ENCODE results near the gene WHRN.

The WHRN gene

DNA sequence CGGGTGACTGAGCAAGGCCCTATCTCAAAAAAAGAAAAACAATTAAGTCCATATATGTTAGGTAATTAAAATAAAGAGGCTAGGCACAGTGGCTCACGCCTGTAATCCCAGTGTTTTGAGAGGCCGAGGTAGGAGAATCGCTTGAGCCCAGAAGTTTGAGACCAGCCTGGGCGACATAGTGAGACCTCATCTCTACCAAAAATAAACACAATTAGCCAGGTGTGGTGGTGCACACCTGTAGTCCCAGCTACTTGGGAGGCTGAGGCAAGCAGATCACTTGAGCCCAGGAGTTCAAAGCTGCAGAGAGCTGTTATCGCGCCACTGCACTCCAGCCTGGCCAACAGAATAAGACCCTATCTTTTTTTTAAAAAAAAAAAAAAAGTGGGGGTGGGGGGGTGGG lies 12.3 kb downstream of the WHRN start:
- Mint-ChIP-seq H3K27ac (no peak overlapping the region), H3K4me3 (no peak overlapping the region), H3K9me3 (no peaks in the 10 kb centered on the region), H3K27me3 (ENCODE audit: low read depth, poor library complexity) (peaks cover 12% of the 10 kb centered on the region), H3K36me3 (ENCODE audit: low read depth) (peaks cover 5% of the 10 kb centered on the region), H3K4me1 (peaks cover 45% of the 10 kb centered on the region)
- TF ChIP-seq, protein P1, sequence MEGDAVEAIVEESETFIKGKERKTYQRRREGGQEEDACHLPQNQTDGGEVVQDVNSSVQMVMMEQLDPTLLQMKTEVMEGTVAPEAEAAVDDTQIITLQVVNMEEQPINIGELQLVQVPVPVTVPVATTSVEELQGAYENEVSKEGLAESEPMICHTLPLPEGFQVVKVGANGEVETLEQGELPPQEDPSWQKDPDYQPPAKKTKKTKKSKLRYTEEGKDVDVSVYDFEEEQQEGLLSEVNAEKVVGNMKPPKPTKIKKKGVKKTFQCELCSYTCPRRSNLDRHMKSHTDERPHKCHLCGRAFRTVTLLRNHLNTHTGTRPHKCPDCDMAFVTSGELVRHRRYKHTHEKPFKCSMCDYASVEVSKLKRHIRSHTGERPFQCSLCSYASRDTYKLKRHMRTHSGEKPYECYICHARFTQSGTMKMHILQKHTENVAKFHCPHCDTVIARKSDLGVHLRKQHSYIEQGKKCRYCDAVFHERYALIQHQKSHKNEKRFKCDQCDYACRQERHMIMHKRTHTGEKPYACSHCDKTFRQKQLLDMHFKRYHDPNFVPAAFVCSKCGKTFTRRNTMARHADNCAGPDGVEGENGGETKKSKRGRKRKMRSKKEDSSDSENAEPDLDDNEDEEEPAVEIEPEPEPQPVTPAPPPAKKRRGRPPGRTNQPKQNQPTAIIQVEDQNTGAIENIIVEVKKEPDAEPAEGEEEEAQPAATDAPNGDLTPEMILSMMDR (IDR thresholded peaks at IDR 0.05): no peak
- DNase-seq: no peak

DNA sequence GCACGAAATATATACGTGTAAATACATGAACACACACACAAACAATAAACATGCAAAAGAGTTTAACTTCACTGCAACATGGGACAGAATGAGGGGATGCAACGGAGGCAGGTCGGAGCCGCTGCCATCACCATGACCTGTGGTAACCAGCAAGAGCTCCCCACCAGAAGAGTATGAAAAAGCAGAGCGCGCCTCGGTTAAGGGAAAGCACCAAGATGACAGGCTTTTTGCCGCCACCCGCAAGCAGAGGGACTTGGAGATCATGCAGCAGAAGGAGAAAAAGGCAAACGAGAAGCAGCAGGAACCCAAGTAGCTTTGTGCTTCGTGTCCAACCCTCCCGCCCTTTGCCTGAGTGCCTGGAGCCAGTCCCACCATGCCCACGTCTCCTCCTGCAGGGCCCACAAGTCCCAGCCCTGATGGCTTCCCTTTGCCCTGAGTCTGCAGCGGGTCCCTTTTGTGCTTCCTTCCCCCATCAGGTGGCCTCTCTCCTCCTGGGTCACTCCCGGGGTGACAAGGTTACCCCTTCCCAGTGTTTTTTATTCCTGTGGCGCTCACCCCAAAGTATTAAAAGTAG lies 13.8 kb downstream of the WHRN start:
- TF ChIP-seq, protein P1 (IDR thresholded peaks at IDR 0.05): no peak
- no peak overlapping the region for H3K4me3 Mint-ChIP-seq
- H3K27ac Mint-ChIP-seq: no peak overlapping the region
- no peaks in the 10 kb centered on the region for H3K9me3 Mint-ChIP-seq
- H3K4me1 Mint-ChIP-seq: peaks cover 48% of the 10 kb centered on the region
- H3K27me3 Mint-ChIP-seq (ENCODE audit: low read depth, poor library complexity): peaks cover 12% of the 10 kb centered on the region
- DNase-seq: no peak
- H3K36me3 Mint-ChIP-seq (ENCODE audit: low read depth): peaks cover 5% of the 10 kb centered on the region

GRCh38 chr9:114489928-114490327 lies 15.3 kb downstream of the WHRN start:
- Mint-ChIP-seq H3K4me1 (peaks cover 33% of the 10 kb centered on the region), H3K36me3 (ENCODE audit: low read depth) (peaks cover 5% of the 10 kb centered on the region), H3K4me3 (no peak overlapping the region), H3K9me3 (no peaks in the 10 kb centered on the region), H3K27me3 (ENCODE audit: low read depth, poor library complexity) (peaks cover 10% of the 10 kb centered on the region), H3K27ac (no peak overlapping the region)
- DNase-seq: no peak
- TF ChIP-seq, protein P1 (IDR thresholded peaks at IDR 0.05): no peak

- Mint-ChIP-seq H3K4me1 (peaks cover 38% of the 10 kb centered on the region), H3K27me3 (ENCODE audit: low read depth, poor library complexity) (peaks cover 8% of the 10 kb centered on the region), H3K4me3 (no peak overlapping the region), H3K36me3 (ENCODE audit: low read depth) (peaks cover 5% of the 10 kb centered on the region), H3K9me3 (no peaks in the 10 kb centered on the region), H3K27ac (no peak overlapping the region)
- DNase-seq: no peak
- TF ChIP-seq, protein P1 (IDR thresholded peaks at IDR 0.05): no peak
Measured at GRCh38 chr9:114488398-114489129, 16.7 kb downstream of the WHRN start.

DNA sequence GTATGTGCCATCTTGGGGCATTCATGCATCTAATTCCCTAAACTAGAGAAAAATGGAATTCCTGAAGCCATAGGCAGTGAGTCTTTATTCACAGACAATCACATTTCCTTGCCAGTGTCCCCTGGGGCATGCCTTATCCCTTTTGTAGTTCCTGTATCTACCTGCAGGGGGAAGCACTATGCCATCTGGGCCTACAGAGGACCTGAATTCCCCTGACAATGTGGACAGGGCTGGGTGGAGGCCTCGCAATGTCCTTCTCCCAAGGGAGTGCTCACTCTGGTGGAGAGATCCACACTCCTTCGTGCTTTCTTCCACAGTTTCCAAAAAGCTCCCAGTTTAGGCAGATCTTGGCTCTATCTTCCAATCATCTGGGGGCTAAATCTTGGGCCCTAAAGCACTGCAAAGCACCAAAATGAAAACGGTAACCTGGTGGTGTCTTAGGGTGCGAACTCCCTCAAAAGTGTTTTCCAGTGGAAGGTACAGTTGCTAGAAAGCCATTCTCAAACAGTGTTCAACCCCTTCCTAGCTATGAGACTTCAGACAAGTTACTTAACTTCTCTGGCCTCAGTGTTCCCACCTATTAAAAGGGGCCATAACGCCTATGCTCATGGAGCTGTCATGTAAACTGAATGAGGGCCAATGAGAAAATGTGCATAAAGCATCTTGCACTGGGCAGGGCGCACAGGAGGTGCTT lies 17.5 kb downstream of the WHRN start:
- H3K4me1 Mint-ChIP-seq: peaks cover 44% of the 10 kb centered on the region
- no peak overlapping the region for H3K4me3 Mint-ChIP-seq
- peak; percentile 69 for DNase-seq
- peaks cover 5% of the 10 kb centered on the region for H3K36me3 Mint-ChIP-seq (ENCODE audit: low read depth)
- TF ChIP-seq, protein P1 (IDR thresholded peaks at IDR 0.05): peak; percentile 79
- no peaks in the 10 kb centered on the region for H3K9me3 Mint-ChIP-seq
- H3K27ac Mint-ChIP-seq: no peak overlapping the region
- H3K27me3 Mint-ChIP-seq (ENCODE audit: low read depth, poor library complexity): peaks cover 5% of the 10 kb centered on the region

Data from nephron progenitor cell (in vitro differentiated cells).